Measurements from ENCODE around the gene FERMT3.

- TF ChIP-seq, protein P1, sequence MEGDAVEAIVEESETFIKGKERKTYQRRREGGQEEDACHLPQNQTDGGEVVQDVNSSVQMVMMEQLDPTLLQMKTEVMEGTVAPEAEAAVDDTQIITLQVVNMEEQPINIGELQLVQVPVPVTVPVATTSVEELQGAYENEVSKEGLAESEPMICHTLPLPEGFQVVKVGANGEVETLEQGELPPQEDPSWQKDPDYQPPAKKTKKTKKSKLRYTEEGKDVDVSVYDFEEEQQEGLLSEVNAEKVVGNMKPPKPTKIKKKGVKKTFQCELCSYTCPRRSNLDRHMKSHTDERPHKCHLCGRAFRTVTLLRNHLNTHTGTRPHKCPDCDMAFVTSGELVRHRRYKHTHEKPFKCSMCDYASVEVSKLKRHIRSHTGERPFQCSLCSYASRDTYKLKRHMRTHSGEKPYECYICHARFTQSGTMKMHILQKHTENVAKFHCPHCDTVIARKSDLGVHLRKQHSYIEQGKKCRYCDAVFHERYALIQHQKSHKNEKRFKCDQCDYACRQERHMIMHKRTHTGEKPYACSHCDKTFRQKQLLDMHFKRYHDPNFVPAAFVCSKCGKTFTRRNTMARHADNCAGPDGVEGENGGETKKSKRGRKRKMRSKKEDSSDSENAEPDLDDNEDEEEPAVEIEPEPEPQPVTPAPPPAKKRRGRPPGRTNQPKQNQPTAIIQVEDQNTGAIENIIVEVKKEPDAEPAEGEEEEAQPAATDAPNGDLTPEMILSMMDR (IDR thresholded peaks at IDR 0.05): no peak
- TF ChIP-seq POLR2AphosphoS5 (IDR thresholded peaks at IDR 0.05; ENCODE audit: low read depth, low read length) (no peak), RFX5 (IDR thresholded peaks at IDR 0.05; ENCODE audit: low read length) (no peak)
- TF ChIP-seq, protein P2, sequence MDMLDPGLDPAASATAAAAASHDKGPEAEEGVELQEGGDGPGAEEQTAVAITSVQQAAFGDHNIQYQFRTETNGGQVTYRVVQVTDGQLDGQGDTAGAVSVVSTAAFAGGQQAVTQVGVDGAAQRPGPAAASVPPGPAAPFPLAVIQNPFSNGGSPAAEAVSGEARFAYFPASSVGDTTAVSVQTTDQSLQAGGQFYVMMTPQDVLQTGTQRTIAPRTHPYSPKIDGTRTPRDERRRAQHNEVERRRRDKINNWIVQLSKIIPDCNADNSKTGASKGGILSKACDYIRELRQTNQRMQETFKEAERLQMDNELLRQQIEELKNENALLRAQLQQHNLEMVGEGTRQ (IDR thresholded peaks at IDR 0.05; ENCODE audit: borderline replicate concordance, low read depth, low read length): no peak
- TF ChIP-seq, protein P3, sequence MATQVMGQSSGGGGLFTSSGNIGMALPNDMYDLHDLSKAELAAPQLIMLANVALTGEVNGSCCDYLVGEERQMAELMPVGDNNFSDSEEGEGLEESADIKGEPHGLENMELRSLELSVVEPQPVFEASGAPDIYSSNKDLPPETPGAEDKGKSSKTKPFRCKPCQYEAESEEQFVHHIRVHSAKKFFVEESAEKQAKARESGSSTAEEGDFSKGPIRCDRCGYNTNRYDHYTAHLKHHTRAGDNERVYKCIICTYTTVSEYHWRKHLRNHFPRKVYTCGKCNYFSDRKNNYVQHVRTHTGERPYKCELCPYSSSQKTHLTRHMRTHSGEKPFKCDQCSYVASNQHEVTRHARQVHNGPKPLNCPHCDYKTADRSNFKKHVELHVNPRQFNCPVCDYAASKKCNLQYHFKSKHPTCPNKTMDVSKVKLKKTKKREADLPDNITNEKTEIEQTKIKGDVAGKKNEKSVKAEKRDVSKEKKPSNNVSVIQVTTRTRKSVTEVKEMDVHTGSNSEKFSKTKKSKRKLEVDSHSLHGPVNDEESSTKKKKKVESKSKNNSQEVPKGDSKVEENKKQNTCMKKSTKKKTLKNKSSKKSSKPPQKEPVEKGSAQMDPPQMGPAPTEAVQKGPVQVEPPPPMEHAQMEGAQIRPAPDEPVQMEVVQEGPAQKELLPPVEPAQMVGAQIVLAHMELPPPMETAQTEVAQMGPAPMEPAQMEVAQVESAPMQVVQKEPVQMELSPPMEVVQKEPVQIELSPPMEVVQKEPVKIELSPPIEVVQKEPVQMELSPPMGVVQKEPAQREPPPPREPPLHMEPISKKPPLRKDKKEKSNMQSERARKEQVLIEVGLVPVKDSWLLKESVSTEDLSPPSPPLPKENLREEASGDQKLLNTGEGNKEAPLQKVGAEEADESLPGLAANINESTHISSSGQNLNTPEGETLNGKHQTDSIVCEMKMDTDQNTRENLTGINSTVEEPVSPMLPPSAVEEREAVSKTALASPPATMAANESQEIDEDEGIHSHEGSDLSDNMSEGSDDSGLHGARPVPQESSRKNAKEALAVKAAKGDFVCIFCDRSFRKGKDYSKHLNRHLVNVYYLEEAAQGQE (IDR thresholded peaks at IDR 0.05; ENCODE audit: low read depth, low read length): no peak
These were observed at the start of gene FERMT3 for GRCh38 chr11:64206457-64207255.

Data from SK-N-SH (cell line).